Right lung (tissue), 10 donors: Measurements from ENCODE around the gene NFYA. TPM values are rescaled to one million over a fixed set of nuclear protein-coding genes. Genes with fewer than 3 reads are reported as not detected.

Source experiments
- DNase-seq, 2 donors: peaks; one replicate each; pipeline ENCODE4 v3.0.0-alpha.2; 2013
- long read RNA-seq, 8 donors: transcript quantifications; one replicate each; lab custom pipeline, GENCODE V29; 2026
- polyA plus RNA-seq, 5 donors: library from polyadenylated mRNA; unstranded; fragments of 120-200 nt; gene quantifications; one replicate each; pipeline versions ENCODE4 v1.2.1 to v1.2.3, GENCODE V29; 2013; ENCODE audit warnings: inconsistent platforms in 1 of 5, low replicate concordance in 1 of 5; ENCODE audit not compliant: insufficient read length in 5 of 5, insufficient read depth in 1 of 5

The NFYA gene
- 10 to 100 TPM; 44.0 to 65.2 (median 52.6) TPM for polyA plus RNA-seq
- long read RNA-seq, donor 1, transcript NFYA-202 (9 exons, 1,660 nt), result major isoform, 7 of 11 reads
- long read RNA-seq, donor 1, partial matches to known transcripts, result 0 of 11 reads
- long read RNA-seq, donor 1, other reads (novel, unspliced or antisense), result 0 of 11 reads
- long read RNA-seq, donor 2, partial matches to known transcripts, result 0 of 2 reads
- long read RNA-seq, donor 2, other reads (novel, unspliced or antisense), result 0 of 2 reads
- long read RNA-seq, donor 3, partial matches to known transcripts, result 56 of 57 reads
- long read RNA-seq, donor 3, other reads (novel, unspliced or antisense), result 0 of 57 reads
- long read RNA-seq, donor 4, partial matches to known transcripts, result 0 of 4 reads
- long read RNA-seq, donor 4, other reads (novel, unspliced or antisense), result 0 of 4 reads
- long read RNA-seq, donor 5, partial matches to known transcripts, result 11 of 12 reads
- long read RNA-seq, donor 5, other reads (novel, unspliced or antisense), result 0 of 12 reads
- long read RNA-seq, donor 6, partial matches to known transcripts, result 69 of 73 reads
- long read RNA-seq, donor 6, other reads (novel, unspliced or antisense), result 0 of 73 reads
- long read RNA-seq, donor 7, partial matches to known transcripts, result 0 of 7 reads
- long read RNA-seq, donor 7, other reads (novel, unspliced or antisense), result 0 of 7 reads
- long read RNA-seq, donor 8, result 0 reads

- no peak for DNase-seq
Measured at GRCh38 chr6:41072836-41073202, at the start of gene NFYA. Gene NFYA, plus strand, starts transcription at chr6:41072974. Its CDS starts 6,116 bp downstream, at chr6:41079090.

- DNase-seq, result no peak
Measured at GRCh38 chr6:41023114-41023513, 49.7 kb upstream of the NFYA start.

- no peak for DNase-seq
Measured at GRCh38 chr6:41025966-41026530, 46.7 kb upstream of the NFYA start.

- no peak for DNase-seq
Measured at GRCh38 chr6:41027241-41027640, 45.5 kb upstream of the NFYA start.

- DNase-seq, result peak; percentile 86
Measured at GRCh38 chr6:41027799-41028560, 44.8 kb upstream of the NFYA start.

GRCh38 chr6:41028561-41029412 is 44.0 kb upstream of the NFYA start:
- DNase-seq, result no peak

GRCh38 chr6:41032830-41033229 is 39.9 kb upstream of the NFYA start:
- no peak for DNase-seq

GRCh38 chr6:41033776-41034175 is 39.0 kb upstream of the NFYA start:
- DNase-seq, result no peak

GRCh38 chr6:41036186-41036585 is 36.6 kb upstream of the NFYA start:
- DNase-seq, result no peak

GRCh38 chr6:41036601-41037000 is 36.2 kb upstream of the NFYA start:
- DNase-seq, result no peak

GRCh38 chr6:41037107-41037900 is 35.5 kb upstream of the NFYA start:
- DNase-seq, result no peak

GRCh38 chr6:41038205-41038604 is 34.6 kb upstream of the NFYA start:
- no peak for DNase-seq

- DNase-seq, result peak in 1 of 2 donors; percentile 12
Measured at GRCh38 chr6:41039060-41039998, 33.4 kb upstream of the NFYA start, which contains the start of gene UNC5CL. Gene UNC5CL, minus strand, starts transcription at chr6:41039221. Its CDS starts 4,147 bp downstream, at chr6:41035074.

GRCh38 chr6:41040101-41040939 is 32.5 kb upstream of the NFYA start:
- no peak for DNase-seq

GRCh38 chr6:41040940-41041536 is 31.7 kb upstream of the NFYA start:
- no peak for DNase-seq

- no peak for DNase-seq
Measured at GRCh38 chr6:41042226-41043055, 30.3 kb upstream of the NFYA start, which contains the start of gene TSPO2. Gene TSPO2, plus strand, starts transcription at chr6:41042467. Its CDS starts 519 bp downstream, at chr6:41042986.
